Smooth muscle cell (in vitro differentiated cells): ENCODE measurements around the gene EXOC2. TPM values are rescaled to one million over a fixed set of nuclear protein-coding genes. Genes with fewer than 3 reads are reported as not detected.

Source experiments
- DNase-seq: peaks from one replicate; lab custom pipeline; 2025; ENCODE audit not compliant: unreplicated experiment; lab: John Stamatoyannopoulos, UW
- H2AFZ ChIP-seq: fragments of 200-600 bp; sonication (generic); 2 replicates; pipeline ENCODE4 v1.6.0; 2016; ENCODE audit warnings: antibody characterized with exemption, low read depth, mild to moderate bottlenecking
- H3F3A ChIP-seq: fragments of 200-600 bp; sonication (generic); 2 replicates; pipeline ENCODE4 v1.6.0; 2017; ENCODE audit warnings: antibody characterized with exemption, low read depth
- H3K27ac ChIP-seq: fragments of 200-600 bp; sonication (generic); 2 replicates; pipeline ENCODE4 v1.5.1; 2016; ENCODE audit warnings: low read depth, mild to moderate bottlenecking
- H3K27me3 ChIP-seq: fragments of 200-600 bp; sonication (generic); 2 replicates; pipeline ENCODE4 v1.6.1; 2016; ENCODE audit warnings: low read depth, mild to moderate bottlenecking
- H3K36me3 ChIP-seq: fragments of 200-600 bp; sonication (generic); 2 replicates; pipeline ENCODE4 v1.5.1; 2016; ENCODE audit warnings: low read depth
- H3K4me1 ChIP-seq: fragments of 200-600 bp; sonication (generic); 2 replicates; pipeline ENCODE4 v1.5.1; 2016; ENCODE audit warnings: low read depth
- H3K4me2 ChIP-seq: fragments of 200-600 bp; sonication (generic); 2 replicates; pipeline ENCODE4 v1.6.0; 2016; ENCODE audit warnings: mild to moderate bottlenecking
- H3K4me3 ChIP-seq: fragments of 200-600 bp; sonication (generic); 2 replicates; pipeline ENCODE4 v1.5.1; 2016; ENCODE audit warnings: mild to moderate bottlenecking
- H3K79me2 ChIP-seq: fragments of 200-600 bp; sonication (generic); 2 replicates; pipeline ENCODE4 v1.6.0; 2016; ENCODE audit warnings: low read depth, mild to moderate bottlenecking
- H3K9ac ChIP-seq: fragments of 200-600 bp; sonication (generic); 2 replicates; pipeline ENCODE4 v1.6.0; 2016; ENCODE audit warnings: low read depth
- H3K9me3 ChIP-seq: fragments of 200-600 bp; sonication (generic); replicated peaks from 2 replicates; pipeline ENCODE4 v1.5.1; 2016; ENCODE audit warnings: low read depth
- H4K20me1 ChIP-seq: fragments of 200-600 bp; sonication (generic); 2 replicates; pipeline ENCODE4 v1.6.0; 2016; ENCODE audit warnings: low read depth
- CTCF ChIP-seq: fragments of 200-600 bp; sonication (generic); IDR thresholded peaks from 2 replicates; pipeline ENCODE4 v1.5.1; 2017; ENCODE audit warnings: borderline replicate concordance, mild to moderate bottlenecking, antibody characterized with exemption; ENCODE audit not compliant: insufficient read depth, poor library complexity, severe bottlenecking
- WGBS: methylation state at CpG from one replicate; pipeline ENCODE4 v1.1.7; 2016; ENCODE audit warnings: low lambda C conversion rate; 5-methylcytosine and 5-hydroxymethylcytosine counted together
- polyA plus RNA-seq: library from polyadenylated mRNA; unstranded; fragments of >200 nt; fragmentation: Nextera tagmentation; extraction: Ambion mirVana; gene quantifications from 2 replicates; pipeline ENCODE4 v1.2.1, GENCODE V29; 2016
- total RNA-seq: library from RNA; depleted of rRNA; stranded (reverse); fragments of >200 nt; gene quantifications from 2 replicates; pipeline ENCODE4 v1.2.3, GENCODE V29; 2014

Gene EXOC2
- total and polyA plus RNA-seq, 2 experiments from 2014 or later = 21.9 to 33.9 TPM

GRCh38 chr6:489001-489400 is 203.9 kb downstream of the EXOC2 start:
- H3K27me3 ChIP-seq = no peaks in the 10 kb centered on the region
- no peaks in the 10 kb centered on the region for H3K9me3 ChIP-seq
- no peak overlapping the region for H3K27ac ChIP-seq
- H3K4me1 ChIP-seq = no peaks in the 10 kb centered on the region
- no peak for DNase-seq
- no peak overlapping the region for H2AFZ ChIP-seq
- H3K9ac ChIP-seq = no peak overlapping the region
- no peak overlapping the region for H3K4me3 ChIP-seq
- WGBS = 99% methylated on average over 4 of the region's 4 CpGs
- H3K4me2 ChIP-seq = no peak overlapping the region
- H4K20me1 ChIP-seq = no peaks in the 10 kb centered on the region
- no peaks in the 10 kb centered on the region for H3K79me2 ChIP-seq
- TF ChIP-seq CTCF = no peak
- no peaks in the 10 kb centered on the region for H3F3A ChIP-seq
- H3K36me3 ChIP-seq = peaks cover 5% of the 10 kb centered on the region

- H3K36me3 ChIP-seq = peaks cover 5% of the 10 kb centered on the region
- H3K79me2 ChIP-seq = no peaks in the 10 kb centered on the region
- 98% methylated on average over 13 of the region's 13 CpGs for WGBS
- H4K20me1 ChIP-seq = no peaks in the 10 kb centered on the region
- H3K4me1 ChIP-seq = no peaks in the 10 kb centered on the region
- no peaks in the 10 kb centered on the region for H3F3A ChIP-seq
- DNase-seq = no peak
- no peak overlapping the region for H3K27ac ChIP-seq
- H3K9ac ChIP-seq = no peak overlapping the region
- no peak for TF ChIP-seq CTCF
- H3K4me2 ChIP-seq = no peak overlapping the region
- H3K27me3 ChIP-seq = no peaks in the 10 kb centered on the region
- no peak overlapping the region for H3K4me3 ChIP-seq
- no peak overlapping the region for H2AFZ ChIP-seq
- H3K9me3 ChIP-seq = no peaks in the 10 kb centered on the region
Observed at GRCh38 chr6:487956-488355, 205.0 kb downstream of the EXOC2 start.

- Histone ChIP-seq H3F3A (no peaks in the 10 kb centered on the region), H3K27ac (no peak overlapping the region), H3K4me2 (no peak overlapping the region), H3K79me2 (no peaks in the 10 kb centered on the region), H3K36me3 (peaks cover 5% of the 10 kb centered on the region), H2AFZ (no peak overlapping the region), H4K20me1 (no peaks in the 10 kb centered on the region), H3K9me3 (no peaks in the 10 kb centered on the region), H3K4me1 (no peaks in the 10 kb centered on the region), H3K27me3 (no peaks in the 10 kb centered on the region), H3K4me3 (no peak overlapping the region), H3K9ac (no peak overlapping the region)
- 98% methylated on average over 15 of the region's 15 CpGs for WGBS
- TF ChIP-seq CTCF = no peak
- no peak for DNase-seq
Observed at GRCh38 chr6:485655-486170, 207.2 kb downstream of the EXOC2 start.

- no peak overlapping the region for H3K4me3 ChIP-seq
- H3K36me3 ChIP-seq = peaks cover 5% of the 10 kb centered on the region
- H3K79me2 ChIP-seq = no peaks in the 10 kb centered on the region
- no peak overlapping the region for H3K27ac ChIP-seq
- H3K9ac ChIP-seq = no peak overlapping the region
- no peaks in the 10 kb centered on the region for H4K20me1 ChIP-seq
- no peak for TF ChIP-seq CTCF
- no peaks in the 10 kb centered on the region for H3K9me3 ChIP-seq
- no peaks in the 10 kb centered on the region for H3K27me3 ChIP-seq
- H3K4me1 ChIP-seq = no peaks in the 10 kb centered on the region
- whole genome bisulfite sequencing = 99% methylated on average over 6 of the region's 6 CpGs
- H3K4me2 ChIP-seq = no peak overlapping the region
- H2AFZ ChIP-seq = no peak overlapping the region
- no peak for DNase-seq
- H3F3A ChIP-seq = no peaks in the 10 kb centered on the region
Observed at GRCh38 chr6:484746-485145, 208.2 kb downstream of the EXOC2 start.
